Measurements from ENCODE around the gene LYST.
"Not testable (repeated sequence)": the region's sequence is repeated elsewhere in the genome, so short reads cannot be mapped to it uniquely, and the experiment has no call there.

LYST gene

GRCh38 chr1:235866205-235866912 lies at the start of gene LYST:
TSS of gene LYST (minus strand) at chr1:235866906. CDS start at chr1:235830417, 36,489 bp downstream.
- TF ChIP-seq, protein P1, sequence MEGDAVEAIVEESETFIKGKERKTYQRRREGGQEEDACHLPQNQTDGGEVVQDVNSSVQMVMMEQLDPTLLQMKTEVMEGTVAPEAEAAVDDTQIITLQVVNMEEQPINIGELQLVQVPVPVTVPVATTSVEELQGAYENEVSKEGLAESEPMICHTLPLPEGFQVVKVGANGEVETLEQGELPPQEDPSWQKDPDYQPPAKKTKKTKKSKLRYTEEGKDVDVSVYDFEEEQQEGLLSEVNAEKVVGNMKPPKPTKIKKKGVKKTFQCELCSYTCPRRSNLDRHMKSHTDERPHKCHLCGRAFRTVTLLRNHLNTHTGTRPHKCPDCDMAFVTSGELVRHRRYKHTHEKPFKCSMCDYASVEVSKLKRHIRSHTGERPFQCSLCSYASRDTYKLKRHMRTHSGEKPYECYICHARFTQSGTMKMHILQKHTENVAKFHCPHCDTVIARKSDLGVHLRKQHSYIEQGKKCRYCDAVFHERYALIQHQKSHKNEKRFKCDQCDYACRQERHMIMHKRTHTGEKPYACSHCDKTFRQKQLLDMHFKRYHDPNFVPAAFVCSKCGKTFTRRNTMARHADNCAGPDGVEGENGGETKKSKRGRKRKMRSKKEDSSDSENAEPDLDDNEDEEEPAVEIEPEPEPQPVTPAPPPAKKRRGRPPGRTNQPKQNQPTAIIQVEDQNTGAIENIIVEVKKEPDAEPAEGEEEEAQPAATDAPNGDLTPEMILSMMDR (IDR thresholded peaks at IDR 0.05; ENCODE audit: control insufficient read depth, insufficient read depth, low read depth, low read length, missing control alignments), result peak; percentile 67
- DNase-seq (ENCODE audit: low read depth), result no peak
- H3K4me3 ChIP-seq (ENCODE audit: control insufficient read depth, low read depth, low read length), result peak within 1 kb of the TSS; percentile 94

DNA sequence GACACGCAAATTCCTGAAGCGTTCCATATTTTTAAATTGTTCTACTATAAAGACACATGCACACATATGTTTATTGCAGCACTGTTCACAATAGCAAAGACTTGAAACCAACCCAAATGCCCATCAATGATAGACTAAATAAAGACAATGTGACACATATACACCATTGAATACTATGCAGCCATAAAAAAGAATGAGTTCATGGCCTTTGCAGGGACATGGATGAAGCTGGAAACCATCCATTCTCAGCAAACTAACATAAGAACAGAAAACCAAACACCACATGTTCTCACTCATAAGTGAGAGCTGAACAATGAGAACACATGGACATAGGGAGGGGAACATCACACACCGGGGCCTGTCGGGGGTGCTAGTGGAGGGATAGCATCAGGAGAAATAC lies 48.8 kb upstream of the LYST start:
- not testable (repeated sequence) for H3K4me3 ChIP-seq (ENCODE audit: control insufficient read depth, low read depth, low read length); DNase-seq (ENCODE audit: low read depth)

- DNase-seq (ENCODE audit: low read depth), result no peak
- TF ChIP-seq, protein P1 (IDR thresholded peaks at IDR 0.05; ENCODE audit: control insufficient read depth, insufficient read depth, low read depth, low read length, missing control alignments), result no peak
- H3K4me3 ChIP-seq (ENCODE audit: control insufficient read depth, low read depth, low read length), result no peak overlapping the region
Measured at GRCh38 chr1:235913311-235913710, 46.6 kb upstream of the LYST start.

DNA sequence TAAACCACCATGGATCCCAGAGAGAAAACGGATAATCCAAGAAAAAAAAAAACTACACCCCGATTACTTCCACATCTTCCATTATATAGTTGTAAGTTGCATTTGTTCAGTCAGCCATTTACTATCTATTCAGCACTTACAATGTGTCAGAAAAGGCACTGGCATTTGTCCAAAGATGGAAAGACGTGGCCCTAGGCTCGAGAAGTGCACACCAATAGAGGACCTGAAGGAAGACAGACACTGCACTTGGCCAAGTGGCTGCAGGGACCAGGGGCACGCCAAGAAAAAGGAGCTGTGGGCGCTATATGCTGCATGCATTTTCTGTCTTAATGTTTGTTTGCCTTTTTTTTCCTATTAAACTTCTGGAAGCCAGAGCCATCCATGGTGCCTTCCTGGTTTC lies 45.2 kb upstream of the LYST start:
- TF ChIP-seq, protein P1 (IDR thresholded peaks at IDR 0.05; ENCODE audit: control insufficient read depth, insufficient read depth, low read depth, low read length, missing control alignments), result no peak
- no peak for DNase-seq (ENCODE audit: low read depth)
- no peak overlapping the region for H3K4me3 ChIP-seq (ENCODE audit: control insufficient read depth, low read depth, low read length)

- no peak overlapping the region for H3K4me3 ChIP-seq (ENCODE audit: control insufficient read depth, low read depth, low read length)
- no peak for DNase-seq (ENCODE audit: low read depth)
- TF ChIP-seq, protein P1 (IDR thresholded peaks at IDR 0.05; ENCODE audit: control insufficient read depth, insufficient read depth, low read depth, low read length, missing control alignments), result no peak
Measured at GRCh38 chr1:235911300-235911662, 44.6 kb upstream of the LYST start.

DNA sequence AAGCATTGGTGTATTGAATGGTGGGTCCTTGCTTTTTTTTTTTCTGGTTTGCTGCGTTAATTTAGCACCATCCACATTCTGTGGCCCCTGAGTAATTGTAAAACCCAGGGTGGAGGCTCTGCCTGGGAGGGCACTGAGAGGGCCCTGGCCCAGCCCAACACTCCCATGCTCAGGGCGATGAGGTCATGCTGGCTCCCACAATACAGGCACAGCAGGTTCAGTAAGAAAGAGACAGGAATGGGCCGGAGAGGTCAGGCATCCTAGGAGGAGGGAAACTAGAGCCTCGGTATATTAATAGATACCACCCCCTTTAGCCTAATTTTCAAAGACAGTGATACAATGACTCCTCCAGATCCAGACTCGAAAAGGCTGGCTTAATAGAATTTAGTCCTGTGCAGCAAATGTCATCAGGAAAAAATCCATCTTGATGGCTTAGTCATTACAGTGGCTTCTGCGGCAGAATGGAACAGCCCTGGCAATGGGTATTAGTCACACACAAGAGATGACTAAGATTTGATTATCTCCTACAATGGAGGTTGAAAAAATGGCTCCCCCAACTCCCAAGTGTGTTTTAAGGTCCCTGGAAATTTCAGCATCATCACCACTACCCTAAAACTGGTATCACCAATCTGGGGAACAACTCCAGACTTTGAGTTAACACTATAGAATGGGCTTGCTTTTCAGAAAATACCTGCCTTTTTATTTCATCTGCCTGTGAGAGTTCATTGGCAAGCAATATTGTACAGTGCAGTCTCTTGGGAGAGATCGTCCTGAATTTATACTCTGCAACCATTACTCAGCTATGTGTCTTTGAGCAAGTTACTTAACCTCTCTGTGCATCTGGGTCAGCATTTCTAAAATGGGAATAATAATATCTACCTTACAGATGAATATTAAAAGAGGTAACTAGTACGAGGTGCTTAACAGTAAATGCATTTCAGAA lies 43.9 kb upstream of the LYST start:
- no peak overlapping the region for H3K4me3 ChIP-seq (ENCODE audit: control insufficient read depth, low read depth, low read length)
- peak; percentile 85 for DNase-seq (ENCODE audit: low read depth)
- TF ChIP-seq, protein P1 (IDR thresholded peaks at IDR 0.05; ENCODE audit: control insufficient read depth, insufficient read depth, low read depth, low read length, missing control alignments), result no peak
